Measurements from ENCODE around the gene DBNDD2. TPM values are rescaled to one million over a fixed set of nuclear protein-coding genes. Genes with fewer than 3 reads are reported as not detected.

Gene DBNDD2
- total RNA-seq, 1 donor from 2014 or later, result 12.3 TPM

DNA sequence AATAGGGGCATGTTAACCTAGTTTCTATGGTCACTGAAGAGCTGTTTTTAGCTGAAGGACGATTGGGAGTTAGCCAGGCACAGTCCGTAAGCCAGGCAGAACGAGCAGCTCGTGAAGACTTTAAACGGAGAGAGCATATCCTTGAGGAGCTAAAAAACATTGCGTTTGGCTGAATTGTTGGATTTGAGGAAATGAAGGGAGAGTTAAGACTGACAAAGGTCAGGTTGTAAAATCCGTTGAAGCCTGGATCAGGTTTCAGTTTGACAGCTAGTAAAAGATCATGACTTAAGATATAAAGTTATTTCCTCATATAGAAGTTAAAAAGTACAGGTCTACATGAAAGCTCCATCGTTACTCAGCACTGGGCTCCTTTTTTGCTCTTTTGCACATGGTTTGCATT, 2.8 kb downstream of the DBNDD2 start:
- H3K4me1 Mint-ChIP-seq (ENCODE audit: low read depth), result peaks cover 25% of the 10 kb centered on the region
- H3K27ac Mint-ChIP-seq, result no peak overlapping the region
- no peak overlapping the region for H3K4me3 Mint-ChIP-seq (ENCODE audit: low read depth)
- no peaks in the 10 kb centered on the region for H3K36me3 Mint-ChIP-seq (ENCODE audit: low read depth)
- H3K9me3 Mint-ChIP-seq, result no peaks in the 10 kb centered on the region
- DNase-seq (ENCODE audit: low spot score), result no peak
- H3K27me3 Mint-ChIP-seq (ENCODE audit: low read depth), result no peaks in the 10 kb centered on the region
- intact Hi-C loops (cut with micrococcal nuclease), result no loop called here

- intact Hi-C loops (cut with micrococcal nuclease), result no loop called here
- peaks cover under 1% of the 10 kb centered on the region for H3K36me3 Mint-ChIP-seq (ENCODE audit: low read depth)
- H3K9me3 Mint-ChIP-seq, result no peaks in the 10 kb centered on the region
- H3K4me1 Mint-ChIP-seq (ENCODE audit: low read depth), result peaks cover 25% of the 10 kb centered on the region
- no peak for DNase-seq (ENCODE audit: low spot score)
- H3K27ac Mint-ChIP-seq, result no peak overlapping the region
- H3K27me3 Mint-ChIP-seq (ENCODE audit: low read depth), result no peaks in the 10 kb centered on the region
- H3K4me3 Mint-ChIP-seq (ENCODE audit: low read depth), result no peak overlapping the region
Observed at GRCh38 chr20:45412653-45413052, 4.6 kb downstream of the DBNDD2 start.

- H3K36me3 Mint-ChIP-seq (ENCODE audit: low read depth), result peaks cover 8% of the 10 kb centered on the region
- no peaks in the 10 kb centered on the region for H3K27me3 Mint-ChIP-seq (ENCODE audit: low read depth)
- H3K4me1 Mint-ChIP-seq (ENCODE audit: low read depth), result peaks cover 28% of the 10 kb centered on the region
- H3K27ac Mint-ChIP-seq, result no peak overlapping the region
- intact Hi-C loops (cut with micrococcal nuclease), result no loop called here
- H3K9me3 Mint-ChIP-seq, result no peaks in the 10 kb centered on the region
- no peak for DNase-seq (ENCODE audit: low spot score)
- no peak overlapping the region for H3K4me3 Mint-ChIP-seq (ENCODE audit: low read depth)
Observed at GRCh38 chr20:45413479-45413878, 5.4 kb downstream of the DBNDD2 start.

DNA sequence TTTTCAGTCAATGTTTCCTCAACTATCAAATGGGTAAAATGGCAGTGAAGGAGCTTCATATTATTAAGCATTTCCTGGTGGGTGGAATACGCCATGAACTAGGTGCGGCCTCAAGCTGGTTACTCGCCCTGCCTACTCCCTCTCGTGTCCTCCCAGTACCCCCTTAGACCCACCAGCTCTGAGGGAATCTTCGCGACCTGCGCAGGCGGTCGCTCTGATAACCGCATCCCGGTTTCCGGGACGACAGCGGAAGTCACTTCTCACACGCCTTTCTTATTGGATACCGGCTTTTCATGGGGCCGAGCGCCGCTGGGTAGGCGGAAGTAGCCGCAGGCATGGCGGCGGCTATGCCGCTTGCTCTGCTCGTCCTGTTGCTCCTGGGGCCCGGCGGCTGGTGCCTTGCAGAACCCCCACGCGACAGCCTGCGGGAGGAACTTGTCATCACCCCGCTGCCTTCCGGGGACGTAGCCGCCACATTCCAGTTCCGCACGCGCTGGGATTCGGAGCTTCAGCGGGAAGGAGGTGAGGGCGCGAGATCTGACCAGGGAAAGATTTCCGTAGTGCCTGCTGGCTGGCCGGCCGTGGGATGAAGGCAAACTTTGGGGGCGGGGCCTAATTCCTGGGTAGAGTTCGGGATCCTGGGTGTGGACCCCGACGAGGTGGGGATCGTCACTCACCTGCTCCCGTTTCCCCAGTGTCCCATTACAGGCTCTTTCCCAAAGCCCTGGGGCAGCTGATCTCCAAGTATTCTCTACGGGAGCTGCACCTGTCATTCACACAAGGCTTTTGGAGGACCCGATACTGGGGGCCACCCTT, 7.9 kb downstream of the DBNDD2 start, which contains the start of gene PIGT:
Gene PIGT, plus strand, starts transcription at position 320 of the 816 bp plus-strand sequence. Its CDS starts 16 bp downstream, at position 336.
- no peaks in the 10 kb centered on the region for H3K27me3 Mint-ChIP-seq (ENCODE audit: low read depth)
- DNase-seq (ENCODE audit: low spot score), result peak; percentile 86
- H3K9me3 Mint-ChIP-seq, result no peaks in the 10 kb centered on the region
- intact Hi-C loops (cut with micrococcal nuclease), result loop anchor here (2.0 kb wide), 2 partner anchors 43 to 53 kb away; partner anchors contain the start of gene SYS1
- peak within 1 kb of the TSS; percentile 92 for H3K4me3 Mint-ChIP-seq (ENCODE audit: low read depth)
- H3K4me1 Mint-ChIP-seq (ENCODE audit: low read depth), result peaks cover 31% of the 10 kb centered on the region
- H3K27ac Mint-ChIP-seq, result peak within 1 kb of the TSS; percentile 91
- peaks cover 28% of the 10 kb centered on the region for H3K36me3 Mint-ChIP-seq (ENCODE audit: low read depth)

GRCh38 chr20:45416917-45417316, 8.8 kb downstream of the DBNDD2 start:
- peaks cover 34% of the 10 kb centered on the region for H3K36me3 Mint-ChIP-seq (ENCODE audit: low read depth)
- intact Hi-C loops (cut with micrococcal nuclease), result loop anchor here (2.0 kb wide), 2 partner anchors 44 to 54 kb away; partner anchors contain the start of gene SYS1
- peaks cover 31% of the 10 kb centered on the region for H3K4me1 Mint-ChIP-seq (ENCODE audit: low read depth)
- peak overlapping the region; percentile 92 for H3K4me3 Mint-ChIP-seq (ENCODE audit: low read depth)
- H3K27ac Mint-ChIP-seq, result peak overlapping the region; percentile 91
- no peaks in the 10 kb centered on the region for H3K9me3 Mint-ChIP-seq
- no peaks in the 10 kb centered on the region for H3K27me3 Mint-ChIP-seq (ENCODE audit: low read depth)
- no peak for DNase-seq (ENCODE audit: low spot score)

GRCh38 chr20:45419188-45420091, 11.4 kb downstream of the DBNDD2 start:
- Mint-ChIP-seq H3K27me3 (ENCODE audit: low read depth) (no peaks in the 10 kb centered on the region), H3K9me3 (no peaks in the 10 kb centered on the region), H3K36me3 (ENCODE audit: low read depth) (peaks cover 48% of the 10 kb centered on the region), H3K4me3 (ENCODE audit: low read depth) (no peak overlapping the region), H3K27ac (peak overlapping the region; percentile 49), H3K4me1 (ENCODE audit: low read depth) (peaks cover 27% of the 10 kb centered on the region)
- DNase-seq (ENCODE audit: low spot score), result no peak
- intact Hi-C loops (cut with micrococcal nuclease), result no loop called here

DNA sequence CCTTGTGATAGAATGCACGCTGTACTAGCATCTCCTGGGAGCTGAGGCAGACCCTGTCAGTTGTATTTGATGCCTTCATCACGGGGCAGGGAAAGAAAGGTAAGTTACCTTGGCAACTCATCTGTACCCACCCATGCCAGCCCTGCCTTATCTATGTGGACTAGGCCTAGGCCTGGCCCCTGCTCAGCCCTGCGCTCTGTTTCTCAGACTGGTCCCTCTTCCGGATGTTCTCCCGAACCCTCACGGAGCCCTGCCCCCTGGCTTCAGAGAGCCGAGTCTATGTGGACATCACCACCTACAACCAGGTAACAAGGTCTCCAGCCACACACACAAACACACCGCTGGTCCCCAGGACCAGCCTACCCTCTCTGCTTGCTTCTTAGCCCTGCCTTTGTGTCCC, 12.0 kb downstream of the DBNDD2 start:
- Mint-ChIP-seq H3K27me3 (ENCODE audit: low read depth) (no peaks in the 10 kb centered on the region), H3K4me1 (ENCODE audit: low read depth) (peaks cover 22% of the 10 kb centered on the region), H3K4me3 (ENCODE audit: low read depth) (no peak overlapping the region), H3K27ac (no peak overlapping the region), H3K36me3 (ENCODE audit: low read depth) (peaks cover 54% of the 10 kb centered on the region), H3K9me3 (no peaks in the 10 kb centered on the region)
- intact Hi-C loops (cut with micrococcal nuclease), result no loop called here
- no peak for DNase-seq (ENCODE audit: low spot score)

- Mint-ChIP-seq H3K27ac (no peak overlapping the region), H3K4me3 (ENCODE audit: low read depth) (no peak overlapping the region), H3K27me3 (ENCODE audit: low read depth) (no peaks in the 10 kb centered on the region), H3K36me3 (ENCODE audit: low read depth) (peaks cover 67% of the 10 kb centered on the region), H3K9me3 (no peaks in the 10 kb centered on the region), H3K4me1 (ENCODE audit: low read depth) (peaks cover 6% of the 10 kb centered on the region)
- intact Hi-C loops (cut with micrococcal nuclease), result no loop called here
- DNase-seq (ENCODE audit: low spot score), result no peak
Observed at GRCh38 chr20:45423700-45424099, 15.6 kb downstream of the DBNDD2 start.

- no peak for DNase-seq (ENCODE audit: low spot score)
- Mint-ChIP-seq H3K4me1 (ENCODE audit: low read depth) (no peaks in the 10 kb centered on the region), H3K4me3 (ENCODE audit: low read depth) (no peak overlapping the region), H3K27ac (no peak overlapping the region), H3K27me3 (ENCODE audit: low read depth) (no peaks in the 10 kb centered on the region), H3K9me3 (no peaks in the 10 kb centered on the region), H3K36me3 (ENCODE audit: low read depth) (peaks cover 52% of the 10 kb centered on the region)
- intact Hi-C loops (cut with micrococcal nuclease), result no loop called here
Observed at GRCh38 chr20:45425561-45425960, 17.5 kb downstream of the DBNDD2 start.

GRCh38 chr20:45426320-45427016, 18.4 kb downstream of the DBNDD2 start:
- no peak for DNase-seq (ENCODE audit: low spot score)
- H3K36me3 Mint-ChIP-seq (ENCODE audit: low read depth), result peaks cover 50% of the 10 kb centered on the region
- no peak overlapping the region for H3K27ac Mint-ChIP-seq
- H3K4me3 Mint-ChIP-seq (ENCODE audit: low read depth), result no peak overlapping the region
- H3K4me1 Mint-ChIP-seq (ENCODE audit: low read depth), result peaks cover 2% of the 10 kb centered on the region
- no peaks in the 10 kb centered on the region for H3K27me3 Mint-ChIP-seq (ENCODE audit: low read depth)
- no peaks in the 10 kb centered on the region for H3K9me3 Mint-ChIP-seq
- intact Hi-C loops (cut with micrococcal nuclease), result no loop called here

GRCh38 chr20:45427236-45428149, 19.4 kb downstream of the DBNDD2 start:
- H3K4me1 Mint-ChIP-seq (ENCODE audit: low read depth), result peaks cover 5% of the 10 kb centered on the region
- intact Hi-C loops (cut with micrococcal nuclease), result no loop called here
- H3K36me3 Mint-ChIP-seq (ENCODE audit: low read depth), result peaks cover 46% of the 10 kb centered on the region
- DNase-seq (ENCODE audit: low spot score), result no peak
- H3K9me3 Mint-ChIP-seq, result no peaks in the 10 kb centered on the region
- H3K27ac Mint-ChIP-seq, result no peak overlapping the region
- H3K27me3 Mint-ChIP-seq (ENCODE audit: low read depth), result no peaks in the 10 kb centered on the region
- H3K4me3 Mint-ChIP-seq (ENCODE audit: low read depth), result no peak overlapping the region

- Mint-ChIP-seq H3K27me3 (ENCODE audit: low read depth) (no peaks in the 10 kb centered on the region), H3K4me1 (ENCODE audit: low read depth) (peaks cover 5% of the 10 kb centered on the region)
- intact Hi-C loops (cut with micrococcal nuclease), result no loop called here
Observed at GRCh38 chr20:45429618-45430017, 21.5 kb downstream of the DBNDD2 start.

More at GRCh38 chr20:45429618-45430017, 21.5 kb downstream of the DBNDD2 start:
- no peak overlapping the region for H3K27ac Mint-ChIP-seq
- H3K9me3 Mint-ChIP-seq, result no peaks in the 10 kb centered on the region
- DNase-seq (ENCODE audit: low spot score), result no peak
- no peak overlapping the region for H3K4me3 Mint-ChIP-seq (ENCODE audit: low read depth)
- peaks cover 39% of the 10 kb centered on the region for H3K36me3 Mint-ChIP-seq (ENCODE audit: low read depth)

Data from activated T-helper 2 cell treated with anti-CD3 and anti-CD28 coated beads, Interferon-gamma antibody, Interleukin-2, Interleukin-4, amounts not matched to agents 10 μg/mL and 5 μg/mL and 100 μg/mL, durations not matched to agents 14 hours and 24 hours and 36 hours (primary cell).